ENCODE data around the gene KIF21B. TPM values are rescaled to one million over a fixed set of nuclear protein-coding genes. Genes with fewer than 3 reads are reported as not detected.
"Not testable (repeated sequence)": the region's sequence is repeated elsewhere in the genome, so short reads cannot be mapped to it uniquely, and the experiment has no call there.

Gene KIF21B
- total RNA-seq, 1 donor from 2014 or later: 10.2 TPM

DNA sequence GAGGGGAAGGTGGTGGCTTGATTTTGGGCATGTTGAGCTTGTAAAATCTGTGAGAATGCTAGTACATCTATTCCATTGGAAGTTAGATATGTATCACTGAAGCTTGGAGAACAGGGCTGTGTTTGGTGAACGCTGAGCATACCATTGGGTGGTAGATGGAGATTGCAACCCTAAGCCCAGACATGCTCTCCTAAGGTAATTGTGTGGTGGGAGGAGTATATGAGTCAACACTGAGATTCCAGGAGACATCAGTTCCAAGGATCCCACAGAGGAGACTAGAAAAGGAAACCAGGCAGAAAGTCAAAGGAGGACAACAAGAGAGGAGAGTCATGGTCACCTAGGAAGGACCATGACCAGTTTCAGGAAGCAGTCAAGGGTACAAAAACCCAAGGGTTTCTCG is 60.4 kb downstream of the KIF21B start:
- Histone ChIP-seq H3K27ac (no peak overlapping the region), H3K9me3 (no peaks in the 10 kb centered on the region), H3K36me3 (no peaks in the 10 kb centered on the region), H3K27me3 (no peaks in the 10 kb centered on the region), H3K4me1 (no peaks in the 10 kb centered on the region), H3K4me3 (no peak overlapping the region)
- TF ChIP-seq, protein P1, sequence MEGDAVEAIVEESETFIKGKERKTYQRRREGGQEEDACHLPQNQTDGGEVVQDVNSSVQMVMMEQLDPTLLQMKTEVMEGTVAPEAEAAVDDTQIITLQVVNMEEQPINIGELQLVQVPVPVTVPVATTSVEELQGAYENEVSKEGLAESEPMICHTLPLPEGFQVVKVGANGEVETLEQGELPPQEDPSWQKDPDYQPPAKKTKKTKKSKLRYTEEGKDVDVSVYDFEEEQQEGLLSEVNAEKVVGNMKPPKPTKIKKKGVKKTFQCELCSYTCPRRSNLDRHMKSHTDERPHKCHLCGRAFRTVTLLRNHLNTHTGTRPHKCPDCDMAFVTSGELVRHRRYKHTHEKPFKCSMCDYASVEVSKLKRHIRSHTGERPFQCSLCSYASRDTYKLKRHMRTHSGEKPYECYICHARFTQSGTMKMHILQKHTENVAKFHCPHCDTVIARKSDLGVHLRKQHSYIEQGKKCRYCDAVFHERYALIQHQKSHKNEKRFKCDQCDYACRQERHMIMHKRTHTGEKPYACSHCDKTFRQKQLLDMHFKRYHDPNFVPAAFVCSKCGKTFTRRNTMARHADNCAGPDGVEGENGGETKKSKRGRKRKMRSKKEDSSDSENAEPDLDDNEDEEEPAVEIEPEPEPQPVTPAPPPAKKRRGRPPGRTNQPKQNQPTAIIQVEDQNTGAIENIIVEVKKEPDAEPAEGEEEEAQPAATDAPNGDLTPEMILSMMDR (IDR thresholded peaks at IDR 0.05): no peak
- intact Hi-C loops (cut with DNase I): no loop called here
- no peak for DNase-seq (ENCODE audit: low spot score in 2 of 2)

DNA sequence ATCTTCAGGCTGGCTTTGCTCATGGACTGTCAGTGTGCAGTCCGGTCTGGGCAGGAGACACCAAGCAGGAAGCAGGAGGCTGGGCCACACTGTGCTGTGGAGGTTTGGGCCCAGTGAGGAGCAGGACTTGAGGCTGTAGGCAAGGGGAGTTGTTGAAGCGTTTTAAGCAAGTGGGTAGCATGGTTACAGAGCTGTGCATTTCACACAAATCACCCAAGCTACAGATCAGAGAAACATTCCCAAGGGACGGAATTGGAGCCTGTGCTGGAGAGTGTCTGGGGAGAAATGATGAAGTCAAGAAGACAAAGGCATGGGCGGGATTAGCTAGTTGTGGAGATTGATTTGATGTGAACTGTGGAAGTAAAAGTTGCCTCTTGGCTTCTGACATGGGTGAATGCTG is 60.9 kb downstream of the KIF21B start:
- no peak overlapping the region for H3K4me3 ChIP-seq
- H3K27me3 ChIP-seq: no peaks in the 10 kb centered on the region
- no peaks in the 10 kb centered on the region for H3K9me3 ChIP-seq
- no peaks in the 10 kb centered on the region for H3K36me3 ChIP-seq
- TF ChIP-seq, protein P1 (IDR thresholded peaks at IDR 0.05): no peak
- H3K27ac ChIP-seq: no peak overlapping the region
- DNase-seq (ENCODE audit: low spot score in 2 of 2): no peak
- intact Hi-C loops (cut with DNase I): no loop called here
- H3K4me1 ChIP-seq: no peaks in the 10 kb centered on the region

DNA sequence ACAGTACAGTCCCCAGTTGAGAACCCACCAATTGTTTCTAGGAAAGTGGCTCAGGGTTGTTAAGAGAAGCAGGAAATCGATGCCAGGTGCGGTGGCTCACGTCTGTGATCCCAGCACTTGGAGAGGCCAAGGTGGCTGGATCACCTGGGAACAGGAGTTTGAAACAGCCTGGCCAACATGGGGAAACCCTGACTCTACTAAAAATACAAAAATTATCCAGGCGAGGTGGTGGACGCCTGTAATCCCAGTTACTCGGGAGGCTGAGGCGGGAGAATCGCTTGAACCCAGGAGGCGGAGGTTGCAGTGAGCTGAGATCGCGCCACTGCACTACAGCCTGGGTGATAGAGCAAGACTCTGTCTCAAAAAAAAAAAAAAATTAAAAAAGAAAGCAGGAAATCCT is 61.4 kb downstream of the KIF21B start:
- H3K36me3 ChIP-seq; H3K9me3 ChIP-seq; intact Hi-C loops (cut with DNase I); H3K27me3 ChIP-seq; H3K27ac ChIP-seq; DNase-seq (ENCODE audit: low spot score in 2 of 2); H3K4me3 ChIP-seq; H3K4me1 ChIP-seq: not testable (repeated sequence)

DNA sequence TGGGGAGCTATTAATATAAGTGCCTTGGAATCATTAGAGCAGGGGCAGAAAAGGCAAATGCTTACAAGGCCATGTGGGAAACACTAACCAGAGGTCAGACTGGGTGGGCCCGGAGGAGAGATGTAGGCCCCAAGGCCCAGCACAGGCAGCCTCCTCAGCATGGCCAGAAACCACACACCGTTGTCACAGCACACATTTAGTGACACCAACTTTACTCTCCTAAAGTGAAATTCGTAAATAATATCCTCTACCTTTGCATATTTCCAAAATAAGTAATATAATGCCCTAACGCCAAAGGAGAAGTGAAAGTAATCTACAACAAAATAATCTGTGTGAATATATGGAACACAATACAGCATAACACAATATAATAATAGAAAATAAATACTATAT is 62.6 kb downstream of the KIF21B start:
- DNase-seq (ENCODE audit: low spot score in 2 of 2): no peak
- no peaks in the 10 kb centered on the region for H3K9me3 ChIP-seq
- H3K27me3 ChIP-seq: no peaks in the 10 kb centered on the region
- H3K4me1 ChIP-seq: no peaks in the 10 kb centered on the region
- H3K36me3 ChIP-seq: no peaks in the 10 kb centered on the region
- intact Hi-C loops (cut with DNase I): no loop called here
- no peak overlapping the region for H3K4me3 ChIP-seq
- TF ChIP-seq, protein P1 (IDR thresholded peaks at IDR 0.05): no peak
- no peak overlapping the region for H3K27ac ChIP-seq

DNA sequence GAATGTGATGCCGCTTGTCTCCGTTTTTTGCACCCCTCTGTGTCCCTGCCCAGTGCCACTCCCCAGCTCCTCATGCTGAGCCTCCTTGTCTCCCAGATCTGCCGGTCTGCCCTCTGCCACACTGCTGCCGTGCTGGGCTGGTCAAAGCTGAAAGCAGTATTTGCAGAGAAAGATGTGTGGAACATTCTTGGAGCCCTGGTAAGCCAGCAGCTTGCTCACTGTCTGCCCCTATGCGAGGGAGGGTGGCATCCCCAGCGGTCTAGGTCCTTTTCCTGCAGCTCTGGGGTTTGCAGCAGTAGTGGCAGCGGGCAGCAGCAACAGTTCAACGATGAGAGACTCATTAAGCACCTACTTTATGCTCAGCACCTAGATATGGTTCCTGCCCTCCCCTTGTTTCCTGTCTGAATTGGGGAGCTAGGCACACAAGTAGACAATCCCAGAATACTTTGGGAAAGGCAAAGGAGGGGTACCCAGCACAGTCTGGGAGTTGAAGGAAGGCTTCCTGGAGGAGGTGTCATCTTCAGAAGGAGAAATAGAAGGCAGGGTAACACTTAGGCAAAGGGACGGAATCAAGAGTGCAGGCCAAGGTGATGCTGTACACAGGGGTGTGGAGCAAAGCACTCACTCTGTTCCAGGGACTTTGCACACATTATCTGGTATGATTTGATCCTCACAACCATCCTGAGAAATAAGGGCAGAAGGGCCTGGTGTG is 63.1 kb downstream of the KIF21B start:
- H3K9me3 ChIP-seq: no peaks in the 10 kb centered on the region
- intact Hi-C loops (cut with DNase I): no loop called here

DNA sequence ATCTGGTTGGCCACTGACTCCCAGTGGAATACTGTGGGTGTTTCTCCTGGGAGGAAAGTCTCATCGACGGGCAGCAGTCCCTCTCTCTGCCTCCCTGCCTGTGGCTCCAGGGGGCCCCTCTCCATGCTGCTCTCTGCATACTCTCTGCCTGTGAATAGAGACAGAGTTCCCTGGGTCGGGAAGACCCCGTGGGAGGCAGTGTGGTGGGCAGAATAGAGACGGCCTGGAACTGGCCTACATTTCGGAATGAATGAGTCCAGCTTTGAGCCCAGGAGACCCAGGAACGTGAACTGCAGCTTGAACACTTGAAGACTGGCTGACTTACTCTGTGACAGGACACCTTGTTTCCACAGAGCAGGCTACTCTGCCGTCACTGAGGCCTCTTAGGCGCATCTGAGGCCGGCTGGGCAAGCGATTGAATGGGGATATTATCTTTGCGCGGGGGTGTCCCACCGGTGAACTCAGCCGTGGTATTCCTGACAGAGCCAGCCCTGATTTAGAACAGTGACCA is 64.0 kb downstream of the KIF21B start:
- Histone ChIP-seq H3K4me1 (no peaks in the 10 kb centered on the region), H3K27ac (no peak overlapping the region), H3K36me3 (no peaks in the 10 kb centered on the region), H3K9me3 (no peaks in the 10 kb centered on the region), H3K27me3 (no peaks in the 10 kb centered on the region), H3K4me3 (no peak overlapping the region)
- DNase-seq (ENCODE audit: low spot score in 2 of 2): no peak
- intact Hi-C loops (cut with DNase I): no loop called here
- TF ChIP-seq, protein P1 (IDR thresholded peaks at IDR 0.05): no peak

More for the DNA sequence above, 63.1 kb downstream of the KIF21B start:
- no peaks in the 10 kb centered on the region for H3K27me3 ChIP-seq
- TF ChIP-seq, protein P1 (IDR thresholded peaks at IDR 0.05): no peak
- no peak for DNase-seq (ENCODE audit: low spot score in 2 of 2)
- H3K4me3 ChIP-seq: no peak overlapping the region
- no peaks in the 10 kb centered on the region for H3K4me1 ChIP-seq
- H3K27ac ChIP-seq: no peak overlapping the region
- H3K36me3 ChIP-seq: no peaks in the 10 kb centered on the region
